C4-2B (cell line): ENCODE measurements around the gene ERP44.
"Not testable (repeated sequence)": the region's sequence is repeated elsewhere in the genome, so short reads cannot be mapped to it uniquely, and the experiment has no call there.

ENCODE experiments used
- H3K27ac ChIP-seq: fragments of 450-650 bp; 2 replicates; pipeline ENCODE4 v1.5.1; 2017
- CTCF ChIP-seq: fragments of 450-650 bp; conservative IDR thresholded peaks from 2 replicates; pipeline ENCODE4 v1.5.1; 2017; ENCODE audit warnings: mild to moderate bottlenecking
- ZFX ChIP-seq: fragments of 450-650 bp; IDR thresholded peaks from 2 replicates; pipeline ENCODE4 v1.6.1; 2017

Gene ERP44

GRCh38 chr9:100098887-100099721 is at the start of gene ERP44, which contains the start of gene INVS:
Gene ERP44, minus strand, starts transcription at chr9:100099000. Its CDS starts 160 bp downstream, at chr9:100098840.
Gene INVS, plus strand, starts transcription at chr9:100099243. Its CDS starts 5,279 bp downstream, at chr9:100104522.
- H3K27ac ChIP-seq: peak within 1 kb of the TSS; percentile 76
- TF ChIP-seq ZFX: peak; percentile 97
- TF ChIP-seq CTCF: no peak

GRCh38 chr9:100145976-100146375 is 47.2 kb upstream of the ERP44 start:
- H3K27ac ChIP-seq: not testable (repeated sequence)

GRCh38 chr9:100145167-100145934 is 46.6 kb upstream of the ERP44 start:
- not testable (repeated sequence) for H3K27ac ChIP-seq

GRCh38 chr9:100141862-100142261 is 43.1 kb upstream of the ERP44 start:
- not testable (repeated sequence) for H3K27ac ChIP-seq

GRCh38 chr9:100140303-100140702 is 41.5 kb upstream of the ERP44 start:
- not testable (repeated sequence) for H3K27ac ChIP-seq

- peak; percentile 38 for TF ChIP-seq CTCF
- H3K27ac ChIP-seq: not testable (repeated sequence)
Measured at GRCh38 chr9:100136799-100137198, 38.0 kb upstream of the ERP44 start.

GRCh38 chr9:100134731-100135130 is 35.9 kb upstream of the ERP44 start:
- no peak for TF ChIP-seq ZFX
- no peak for TF ChIP-seq CTCF

GRCh38 chr9:100131875-100132430 is 33.2 kb upstream of the ERP44 start:
- no peak for TF ChIP-seq CTCF
- no peak overlapping the region for H3K27ac ChIP-seq

More at GRCh38 chr9:100134731-100135130, 35.9 kb upstream of the ERP44 start:
- H3K27ac ChIP-seq: no peak overlapping the region

GRCh38 chr9:100131216-100131615 is 32.4 kb upstream of the ERP44 start:
- TF ChIP-seq CTCF (no peak), ZFX (no peak)
- no peak overlapping the region for H3K27ac ChIP-seq
